HepG2 (cell line): ENCODE results near the gene TOB1. TPM values are rescaled to one million over a fixed set of nuclear protein-coding genes. Genes with fewer than 3 reads are reported as not detected.

Source experiments
- ATF3 ChIP-seq: sonication (generic); formaldehyde crosslinking; IDR thresholded peaks from 2 replicates; pipeline ENCODE4 v1.4.0; 2020; ENCODE audit warnings: missing genetic modification reagents
- EEA1 ChIP-seq: sonication (generic); formaldehyde crosslinking; IDR thresholded peaks from 2 replicates; pipeline ENCODE4 v1.5.1; 2020; ENCODE audit warnings: mild to moderate bottlenecking, missing genetic modification reagents, borderline replicate concordance
- FOXA1 ChIP-seq, 2 experiments: fragments of 450-650 bp in 1 of 2; sonication (generic) in 1 of 2; formaldehyde crosslinking in 1 of 2; IDR thresholded peaks; 2 replicates each; pipeline versions ENCODE4 v1.4.0 to v1.6.1; 2016 to 2020; ENCODE audit warnings: missing genetic modification reagents in 1 of 2
- GTF2F1 ChIP-seq: fragments of 150-350 bp; IDR thresholded peaks from 2 replicates; pipeline ENCODE4 v1.6.1; 2014; ENCODE audit warnings: low read length
- HNRNPL ChIP-seq: fragments of 200-400 bp; formaldehyde crosslinking; IDR thresholded peaks from 2 replicates; pipeline ENCODE4 v1.6.1; 2017; ENCODE audit warnings: mild to moderate bottlenecking, low read depth, low read length
- KDM1A ChIP-seq: IDR thresholded peaks from 2 replicates; pipeline ENCODE4 v1.6.1; 2016; ENCODE audit warnings: missing compliant biosample characterization
- KDM4B ChIP-seq: sonication (generic); formaldehyde crosslinking; IDR thresholded peaks from 2 replicates; pipeline ENCODE4 v1.4.0; 2020; ENCODE audit warnings: missing genetic modification reagents
- RCOR2 ChIP-seq: IDR thresholded peaks from 2 replicates; pipeline ENCODE4 v1.6.1; 2016; ENCODE audit warnings: missing biosample characterization, missing genetic modification reagents
- REPIN1 ChIP-seq: sonication (generic); formaldehyde crosslinking; IDR thresholded peaks from 2 replicates; pipeline ENCODE4 v1.8.0; 2022; ENCODE audit warnings: missing genetic modification reagents, low read depth, mild to moderate bottlenecking, borderline replicate concordance
- RORA ChIP-seq: sonication (generic); formaldehyde crosslinking; IDR thresholded peaks from 2 replicates; pipeline ENCODE4 v1.5.0; 2020; ENCODE audit warnings: mild to moderate bottlenecking, missing genetic modification reagents, moderate library complexity
- SMYD3 ChIP-seq: sonication (generic); formaldehyde crosslinking; IDR thresholded peaks from 2 replicates; pipeline ENCODE4 v1.8.1; 2023; ENCODE audit warnings: mild to moderate bottlenecking, missing genetic modification reagents
- ZBTB42 ChIP-seq: sonication (generic); formaldehyde crosslinking; IDR thresholded peaks from 2 replicates; pipeline ENCODE4 v1.5.0; 2020; ENCODE audit warnings: mild to moderate bottlenecking, missing genetic modification reagents
- ZBTB7B ChIP-seq: sonication (generic); formaldehyde crosslinking; IDR thresholded peaks from 2 replicates; pipeline ENCODE4 v1.4.0; 2020; ENCODE audit warnings: missing genetic modification reagents
- ZNF138 ChIP-seq: sonication (generic); formaldehyde crosslinking; IDR thresholded peaks from 2 replicates; pipeline ENCODE4 v1.5.0; 2020; ENCODE audit warnings: mild to moderate bottlenecking, low read depth, missing genetic modification reagents
- ZNF207 ChIP-seq: fragments of 450-650 bp; IDR thresholded peaks from 2 replicates; pipeline ENCODE4 v1.6.1; 2016; ENCODE audit warnings: antibody characterized with exemption, borderline replicate concordance
- ZNF281 ChIP-seq: sonication (generic); formaldehyde crosslinking; IDR thresholded peaks from 2 replicates; pipeline ENCODE4 v1.4.0; 2020; ENCODE audit warnings: missing genetic modification reagents, borderline replicate concordance
- ZNF776 ChIP-seq: sonication (generic); formaldehyde crosslinking; IDR thresholded peaks from 2 replicates; pipeline ENCODE4 v1.4.0; 2020; ENCODE audit warnings: mild to moderate bottlenecking, missing genetic modification reagents
- ZSCAN30 ChIP-seq: sonication (generic); formaldehyde crosslinking; IDR thresholded peaks from 2 replicates; pipeline ENCODE4 v1.5.0; 2020; ENCODE audit warnings: mild to moderate bottlenecking, missing genetic modification reagents
- polyA plus RNA-seq, 8 experiments: library from polyadenylated mRNA; depleted of rRNA in 3 of 8; stranded (reverse) in 7 of 8; unstranded in 1 of 8; fragments of >200 nt; fragmentation: Illumina TruSeq in 4 of 8; extraction: Trizol in 4 of 8; gene quantifications; 2 replicates each; pipeline versions ENCODE4 v1.2.1 to v1.2.3, GENCODE V29; 2011 to 2016; ENCODE audit warnings: low read depth in 4 of 8, missing spikeins in 1 of 8, mixed read lengths in 1 of 8; ENCODE audit not compliant: insufficient read depth in 1 of 8
- total RNA-seq, 5 experiments: library from RNA; depleted of rRNA; stranded (reverse); fragments of >200 nt; fragmentation: Illumina TruSeq; extraction: Trizol; gene quantifications; 2 replicates each; pipeline ENCODE4 v1.2.3, GENCODE V29; 2016; ENCODE audit warnings: low read depth in 1 of 5
- TF ChIP-seq, protein P1 (sequence below): sonication (generic); formaldehyde crosslinking; IDR thresholded peaks from 2 replicates; pipeline ENCODE4 v1.8.1; 2023; ENCODE audit warnings: mild to moderate bottlenecking, missing genetic modification reagents, borderline replicate concordance
- TF ChIP-seq, protein P2 (sequence below): sonication (generic); formaldehyde crosslinking; IDR thresholded peaks from 2 replicates; pipeline ENCODE4 v1.4.0; 2020; ENCODE audit warnings: missing genetic modification reagents, borderline replicate concordance

TOB1 gene
- total and polyA plus RNA-seq, 2 of the 13 experiments (the other 11 are each of a cell fraction or from before 2014, with no cell fraction given), result 21.9 to 57.7 TPM

DNA sequence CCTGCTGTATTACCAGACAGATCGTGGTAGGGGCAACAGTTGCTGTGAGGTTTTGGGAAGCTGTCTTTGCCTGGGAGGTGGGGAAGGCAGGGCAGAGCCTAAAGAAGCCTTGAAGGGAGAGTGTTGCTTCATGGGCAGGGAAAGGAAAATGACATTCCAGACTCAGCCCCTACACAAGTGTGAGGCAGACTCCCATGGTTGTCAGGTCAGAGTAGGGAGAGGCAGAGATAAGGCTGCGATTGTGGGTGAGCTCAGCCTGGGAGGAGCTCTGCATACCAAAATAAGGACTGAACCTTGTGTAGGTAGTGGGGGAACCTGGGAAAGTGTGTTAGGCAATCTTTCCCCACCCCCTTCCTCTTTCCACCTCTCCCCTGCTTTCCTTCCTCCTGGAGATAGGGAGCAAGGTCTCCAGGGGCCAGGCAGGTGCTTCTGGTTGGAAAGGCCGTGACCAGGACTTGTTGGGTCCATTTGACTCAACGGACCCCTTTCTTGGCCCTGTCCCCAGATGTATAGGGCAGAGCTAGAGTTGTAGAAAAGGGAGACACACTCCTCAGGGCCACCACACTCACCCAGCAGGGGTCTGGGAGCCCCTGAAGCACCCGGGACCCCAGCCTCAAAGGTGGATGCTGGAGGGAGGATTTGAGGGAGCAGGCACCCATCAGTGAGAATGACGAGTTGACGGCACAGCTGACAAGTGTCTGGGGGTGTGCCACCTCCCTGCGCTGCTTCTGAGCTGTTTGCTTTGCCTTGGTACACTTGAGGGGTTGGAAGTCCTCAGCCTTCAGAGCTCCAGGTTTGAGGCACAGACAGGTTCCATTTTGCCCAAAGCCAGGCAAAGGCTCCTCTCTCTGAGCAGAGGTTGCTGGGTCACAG is 18.5 kb upstream of the TOB1 start (continued):
- TF ChIP-seq EEA1 (CRISPR knock-in tag) (0 out of 2 replicates have a peak, but pooled peaks have one; percentile 35), REPIN1 (CRISPR knock-in tag) (no peak; the same call in 1 of the 2 replicates), SMYD3 (CRISPR knock-in tag) (peak; percentile 58; the same call in 1 of the 2 replicates), HNRNPL (0 out of 2 replicates have a peak, but pooled peaks have one; percentile 53), KDM1A (CRISPR knock-in tag) (no peak), FOXA1 (IDR thresholded peaks at IDR 0.05) (no peak), FOXA1 (CRISPR knock-in tag; IDR thresholded peaks at IDR 0.05) (no peak), ZNF138 (CRISPR knock-in tag) (no peak), ZNF281 (CRISPR knock-in tag) (peak; percentile 89), GTF2F1 (no peak), ZSCAN30 (no peak), ZNF776 (CRISPR knock-in tag) (no peak), RORA (CRISPR knock-in tag) (no peak), ZNF207 (no peak), ATF3 (CRISPR knock-in tag) (peak; percentile 81), KDM4B (CRISPR knock-in tag) (no peak; the same call in none of the 2 replicates), ZBTB42 (no peak), ZBTB7B (peak; percentile 89), RCOR2 (CRISPR knock-in tag) (peak; percentile 87)
- TF ChIP-seq, protein P1, sequence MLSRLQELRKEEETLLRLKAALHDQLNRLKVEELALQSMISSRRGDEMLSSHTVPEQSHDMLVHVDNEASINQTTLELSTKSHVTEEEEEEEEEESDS (CRISPR knock-in tag), result no peak
- TF ChIP-seq, protein P2, sequence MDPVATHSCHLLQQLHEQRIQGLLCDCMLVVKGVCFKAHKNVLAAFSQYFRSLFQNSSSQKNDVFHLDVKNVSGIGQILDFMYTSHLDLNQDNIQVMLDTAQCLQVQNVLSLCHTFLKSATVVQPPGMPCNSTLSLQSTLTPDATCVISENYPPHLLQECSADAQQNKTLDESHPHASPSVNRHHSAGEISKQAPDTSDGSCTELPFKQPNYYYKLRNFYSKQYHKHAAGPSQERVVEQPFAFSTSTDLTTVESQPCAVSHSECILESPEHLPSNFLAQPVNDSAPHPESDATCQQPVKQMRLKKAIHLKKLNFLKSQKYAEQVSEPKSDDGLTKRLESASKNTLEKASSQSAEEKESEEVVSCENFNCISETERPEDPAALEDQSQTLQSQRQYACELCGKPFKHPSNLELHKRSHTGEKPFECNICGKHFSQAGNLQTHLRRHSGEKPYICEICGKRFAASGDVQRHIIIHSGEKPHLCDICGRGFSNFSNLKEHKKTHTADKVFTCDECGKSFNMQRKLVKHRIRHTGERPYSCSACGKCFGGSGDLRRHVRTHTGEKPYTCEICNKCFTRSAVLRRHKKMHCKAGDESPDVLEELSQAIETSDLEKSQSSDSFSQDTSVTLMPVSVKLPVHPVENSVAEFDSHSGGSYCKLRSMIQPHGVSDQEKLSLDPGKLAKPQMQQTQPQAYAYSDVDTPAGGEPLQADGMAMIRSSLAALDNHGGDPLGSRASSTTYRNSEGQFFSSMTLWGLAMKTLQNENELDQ (CRISPR knock-in tag), result no peak
